Ascending aorta (tissue), 2 donors: ENCODE results near the gene CD99. TPM values are rescaled to one million over a fixed set of nuclear protein-coding genes. Genes with fewer than 3 reads are reported as not detected.

Source experiments
- DNase-seq, 2 donors: peaks; one replicate each; pipeline ENCODE4 v3.0.0-alpha.2; 2019; ENCODE audit warnings: low spot score in 2 of 2
- H3K27ac ChIP-seq, 2 donors: fragments of 200-600 bp; sonication (generic); one replicate each; pipeline ENCODE4 v1.5.1; 2016 to 2017; ENCODE audit warnings: mild to moderate bottlenecking in 1 of 2
- H3K27me3 ChIP-seq: fragments of 200-600 bp; sonication (generic); one replicate; pipeline ENCODE4 v1.5.1; 2017
- H3K36me3 ChIP-seq, 2 donors: fragments of 200-600 bp; sonication (generic); one replicate each; pipeline ENCODE4 v1.5.1; 2016
- H3K4me1 ChIP-seq, 2 donors: fragments of 200-600 bp; sonication (generic); one replicate each; pipeline ENCODE4 v1.5.1; 2016 to 2017; ENCODE audit warnings: mild to moderate bottlenecking in 1 of 2
- H3K4me3 ChIP-seq, 2 donors: fragments of 200-600 bp; sonication (generic); one replicate each; pipeline ENCODE4 v1.5.1; 2016 to 2017; ENCODE audit warnings: mild to moderate bottlenecking in 1 of 2
- H3K9me3 ChIP-seq, 2 donors: fragments of 200-600 bp; sonication (generic); one replicate each; pipeline ENCODE4 v1.5.1; 2016
- CTCF ChIP-seq, 3 experiments: fragments of 200-600 bp in 2 of 3; fragments of 450-650 bp in 1 of 3; sonication (generic) in 2 of 3; IDR thresholded peaks; one replicate each; pipeline ENCODE4 v1.5.1; 2016 to 2019; ENCODE audit warnings: antibody characterized with exemption in 3 of 3, mild to moderate bottlenecking in 1 of 3, moderate library complexity in 1 of 3
- intact Hi-C: fragments of 100-400 bp; cut with DNase I; formaldehyde crosslinking; loops from one replicate; pipeline ENCODE4 v1.15.1; 2023
- total RNA-seq: library from RNA; depleted of rRNA; stranded (reverse); fragments of >200 nt; gene quantifications from one replicate; pipeline ENCODE4 v1.1.0, GENCODE V29; 2016

CD99 gene
- total RNA-seq, 1 donor from 2014 or later, result 262 TPM

- Histone ChIP-seq H3K4me3 (no peak overlapping the region), H3K9me3 (no peaks in the 10 kb centered on the region), H3K4me1 (no peaks in the 10 kb centered on the region), H3K27me3 (no peaks in the 10 kb centered on the region), H3K27ac (no peak overlapping the region), H3K36me3 (peaks cover 0 to 4% of the 10 kb centered on the region in 2 donors)
- TF ChIP-seq CTCF (IDR thresholded peaks at IDR 0.05), result no peak
- no peak for DNase-seq
- intact Hi-C loops, result no loop called here
Measured at GRCh38 chrX:2647627-2648026, 43.5 kb upstream of the CD99 start.

- no peak for DNase-seq
- Histone ChIP-seq H3K27me3 (no peaks in the 10 kb centered on the region), H3K4me1 (no peaks in the 10 kb centered on the region), H3K9me3 (no peaks in the 10 kb centered on the region), H3K36me3 (peaks cover 0 to 4% of the 10 kb centered on the region in 2 donors), H3K27ac (no peak overlapping the region), H3K4me3 (no peak overlapping the region)
- intact Hi-C loops, result no loop called here
- TF ChIP-seq CTCF (IDR thresholded peaks at IDR 0.05), result no peak
Measured at GRCh38 chrX:2650037-2650436, 41.1 kb upstream of the CD99 start.

GRCh38 chrX:2650865-2651264 lies 40.2 kb upstream of the CD99 start:
- intact Hi-C loops, result no loop called here

GRCh38 chrX:2652106-2652505 lies 39.0 kb upstream of the CD99 start:
- Histone ChIP-seq H3K27ac (no peak overlapping the region), H3K4me3 (no peak overlapping the region), H3K9me3 (no peaks in the 10 kb centered on the region), H3K4me1 (no peaks in the 10 kb centered on the region), H3K36me3 (no peaks in the 10 kb centered on the region), H3K27me3 (no peaks in the 10 kb centered on the region)
- no peak for DNase-seq
- intact Hi-C loops, result no loop called here
- TF ChIP-seq CTCF (IDR thresholded peaks at IDR 0.05), result no peak

More at GRCh38 chrX:2650865-2651264, 40.2 kb upstream of the CD99 start:
- H3K36me3 ChIP-seq, result peaks cover 0 to 4% of the 10 kb centered on the region in 2 donors
- H3K4me1 ChIP-seq, result no peaks in the 10 kb centered on the region
- no peak for DNase-seq
- no peaks in the 10 kb centered on the region for H3K27me3 ChIP-seq
- no peaks in the 10 kb centered on the region for H3K9me3 ChIP-seq
- TF ChIP-seq CTCF (IDR thresholded peaks at IDR 0.05), result no peak
- no peak overlapping the region for H3K27ac ChIP-seq
- no peak overlapping the region for H3K4me3 ChIP-seq

GRCh38 chrX:2654436-2655340 lies 36.4 kb upstream of the CD99 start:
- no peak overlapping the region for H3K27ac ChIP-seq
- H3K36me3 ChIP-seq, result no peaks in the 10 kb centered on the region
- intact Hi-C loops, result no loop called here
- H3K4me1 ChIP-seq, result no peaks in the 10 kb centered on the region
- H3K4me3 ChIP-seq, result no peak overlapping the region
- no peak for DNase-seq
- TF ChIP-seq CTCF (IDR thresholded peaks at IDR 0.05), result no peak
- H3K9me3 ChIP-seq, result no peaks in the 10 kb centered on the region
- no peaks in the 10 kb centered on the region for H3K27me3 ChIP-seq
